Osteocyte (in vitro differentiated cells): ENCODE results near the gene PBX2. TPM values are rescaled to one million over a fixed set of nuclear protein-coding genes. Genes with fewer than 3 reads are reported as not detected.
"Not testable (repeated sequence)": the region's sequence is repeated elsewhere in the genome, so short reads cannot be mapped to it uniquely, and the experiment has no call there.

ENCODE experiments used
- DNase-seq: peaks from one replicate; pipeline ENCODE4 v3.0.0; 2021; ENCODE audit warnings: mixed read lengths; ENCODE audit not compliant: unreplicated experiment; ENCODE audit errors: extremely low spot score
- H3K27ac Mint-ChIP-seq: one replicate; pipeline ENCODE4 v1.8.0; 2021; ENCODE audit warnings: mild to moderate bottlenecking, mixed read lengths; ENCODE audit not compliant: unreplicated experiment
- H3K27me3 Mint-ChIP-seq: one replicate; pipeline ENCODE4 v1.8.0; 2021; ENCODE audit warnings: mixed read lengths; ENCODE audit not compliant: unreplicated experiment
- H3K36me3 Mint-ChIP-seq: one replicate; pipeline ENCODE4 v1.8.0; 2021; ENCODE audit warnings: mixed read lengths; ENCODE audit not compliant: unreplicated experiment
- H3K4me1 Mint-ChIP-seq: one replicate; pipeline ENCODE4 v1.8.0; 2021; ENCODE audit warnings: mixed read lengths; ENCODE audit not compliant: unreplicated experiment
- H3K4me3 Mint-ChIP-seq: one replicate; pipeline ENCODE4 v1.8.0; 2021; ENCODE audit warnings: mild to moderate bottlenecking, moderate library complexity, mixed read lengths; ENCODE audit not compliant: unreplicated experiment
- H3K9me3 Mint-ChIP-seq: one replicate; pipeline ENCODE4 v1.8.0; 2021; ENCODE audit warnings: mixed read lengths; ENCODE audit not compliant: unreplicated experiment
- CTCF ChIP-seq: fragments of 200-600 bp; sonication (generic); IDR thresholded peaks from 2 replicates; pipeline ENCODE4 v1.5.0; 2021; ENCODE audit warnings: antibody characterized with exemption, mild to moderate bottlenecking, moderate library complexity
- total RNA-seq: library from RNA; stranded (reverse); gene quantifications from 2 replicates; pipeline ENCODE4 v1.2.1, GENCODE V29; 2021

Gene PBX2
- total RNA-seq, 1 donor from 2014 or later, result 77.1 TPM

DNA sequence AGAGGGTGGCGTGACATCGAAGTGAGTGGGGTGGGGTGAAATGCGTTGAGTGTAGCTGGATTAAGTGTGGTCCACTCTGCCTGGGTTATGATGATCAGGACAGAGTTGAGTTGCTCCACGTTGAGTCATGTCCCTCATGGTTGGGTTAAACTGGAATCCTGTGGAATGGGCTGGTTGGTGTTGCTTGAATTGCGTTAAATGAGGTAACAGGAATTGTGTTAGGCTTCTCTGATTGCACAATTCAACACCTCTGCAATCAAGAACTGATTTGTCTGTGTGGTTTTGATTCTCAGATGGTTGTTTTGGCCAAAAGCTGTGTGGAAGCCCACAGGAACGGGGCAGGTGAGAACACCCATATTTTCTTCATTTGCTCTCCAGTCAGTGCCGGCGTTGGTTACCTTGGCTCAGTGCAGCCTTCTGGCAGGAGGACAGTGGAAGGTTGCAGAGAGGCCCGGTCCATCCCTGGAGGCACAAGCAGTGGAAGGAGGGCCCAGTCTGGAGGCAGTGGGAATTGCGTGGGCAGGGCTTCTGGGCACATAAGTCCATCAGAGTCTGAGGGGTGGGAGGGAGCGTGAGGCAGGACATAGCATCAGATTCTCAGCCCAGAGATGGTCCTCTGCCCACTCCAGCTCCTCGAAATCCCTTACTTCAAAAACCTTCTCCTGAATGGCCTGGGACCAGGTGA lies 22.2 kb upstream of the PBX2 start:
- Mint-ChIP-seq H3K9me3 (no peaks in the 10 kb centered on the region), H3K27me3 (peaks cover 19% of the 10 kb centered on the region), H3K36me3 (no peaks in the 10 kb centered on the region), H3K4me3 (no peak overlapping the region), H3K27ac (no peak overlapping the region), H3K4me1 (no peaks in the 10 kb centered on the region)
- no peak for TF ChIP-seq CTCF
- no peak for DNase-seq

DNA sequence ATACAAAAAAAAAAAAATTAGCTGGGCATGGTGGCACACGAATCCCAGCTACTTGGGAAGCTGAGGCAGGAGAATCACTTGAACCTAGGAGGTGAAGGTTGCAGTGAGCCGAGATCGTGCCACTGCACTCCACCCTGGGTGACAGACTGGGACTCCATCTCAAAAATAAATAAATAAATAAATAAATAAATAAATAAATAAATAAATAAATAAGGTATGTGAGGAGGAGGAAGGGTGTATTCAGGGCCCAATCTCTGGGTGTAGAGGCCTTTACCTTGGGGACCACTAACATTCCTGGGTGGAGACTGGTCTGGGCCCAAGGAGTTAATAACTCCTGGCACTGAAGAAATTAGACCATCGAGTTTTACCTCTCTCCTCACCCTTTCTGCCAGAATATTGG lies 21.4 kb upstream of the PBX2 start:
- not testable (repeated sequence) for H3K27ac Mint-ChIP-seq, H3K36me3 Mint-ChIP-seq, H3K9me3 Mint-ChIP-seq, DNase-seq, H3K4me3 Mint-ChIP-seq, H3K4me1 Mint-ChIP-seq
- peaks cover 15% of the 10 kb centered on the region for H3K27me3 Mint-ChIP-seq

GRCh38 chr6:32210191-32210601 lies 20.2 kb upstream of the PBX2 start:
- TF ChIP-seq CTCF, result no peak
- no peak for DNase-seq
- no peaks in the 10 kb centered on the region for H3K4me1 Mint-ChIP-seq
- no peak overlapping the region for H3K27ac Mint-ChIP-seq
- no peaks in the 10 kb centered on the region for H3K36me3 Mint-ChIP-seq
- no peak overlapping the region for H3K4me3 Mint-ChIP-seq
- peaks cover 6% of the 10 kb centered on the region for H3K9me3 Mint-ChIP-seq
- peaks cover 18% of the 10 kb centered on the region for H3K27me3 Mint-ChIP-seq

- TF ChIP-seq CTCF, result no peak
- no peak for DNase-seq
- peaks cover 20% of the 10 kb centered on the region for H3K27me3 Mint-ChIP-seq
- peaks cover 6% of the 10 kb centered on the region for H3K9me3 Mint-ChIP-seq
- H3K36me3 Mint-ChIP-seq, result no peaks in the 10 kb centered on the region
- no peak overlapping the region for H3K4me3 Mint-ChIP-seq
- H3K4me1 Mint-ChIP-seq, result no peaks in the 10 kb centered on the region
- no peak overlapping the region for H3K27ac Mint-ChIP-seq
These were observed 19.0 kb upstream of the PBX2 start for GRCh38 chr6:32208996-32209395.

GRCh38 chr6:32204268-32204715 lies 14.3 kb upstream of the PBX2 start:
- no peak for TF ChIP-seq CTCF
- H3K9me3 Mint-ChIP-seq, result peaks cover 6% of the 10 kb centered on the region

More at GRCh38 chr6:32204268-32204715, 14.3 kb upstream of the PBX2 start:
- no peak overlapping the region for H3K27ac Mint-ChIP-seq
- no peak for DNase-seq
- no peak overlapping the region for H3K4me3 Mint-ChIP-seq
- H3K4me1 Mint-ChIP-seq, result peaks cover 9% of the 10 kb centered on the region
- peaks cover 20% of the 10 kb centered on the region for H3K27me3 Mint-ChIP-seq
- no peaks in the 10 kb centered on the region for H3K36me3 Mint-ChIP-seq
